ENCODE measurements around the gene RPS6KL1.

The RPS6KL1 gene

DNA sequence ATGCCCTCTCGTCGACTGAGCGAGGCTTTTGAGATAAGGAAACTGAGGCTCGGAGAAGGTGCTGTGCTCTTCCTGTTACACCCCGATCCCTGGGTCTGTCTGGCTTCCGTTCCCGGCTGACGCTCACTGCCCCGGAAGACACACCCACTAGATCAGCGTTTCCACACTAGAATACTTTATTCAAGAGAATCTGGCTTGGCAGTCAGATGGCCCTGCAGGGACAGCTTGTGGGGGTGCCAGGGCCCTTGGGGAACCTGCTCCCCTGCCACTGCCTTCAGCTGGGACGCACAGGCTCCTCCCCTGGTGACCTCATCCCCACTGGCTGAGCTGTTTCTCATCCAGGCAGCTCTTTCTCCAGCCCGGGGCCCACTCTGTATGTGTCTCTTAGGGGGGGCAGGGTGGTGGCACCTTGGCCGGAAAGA lies 18.6 kb upstream of the RPS6KL1 start:
- TF ChIP-seq, protein P1, sequence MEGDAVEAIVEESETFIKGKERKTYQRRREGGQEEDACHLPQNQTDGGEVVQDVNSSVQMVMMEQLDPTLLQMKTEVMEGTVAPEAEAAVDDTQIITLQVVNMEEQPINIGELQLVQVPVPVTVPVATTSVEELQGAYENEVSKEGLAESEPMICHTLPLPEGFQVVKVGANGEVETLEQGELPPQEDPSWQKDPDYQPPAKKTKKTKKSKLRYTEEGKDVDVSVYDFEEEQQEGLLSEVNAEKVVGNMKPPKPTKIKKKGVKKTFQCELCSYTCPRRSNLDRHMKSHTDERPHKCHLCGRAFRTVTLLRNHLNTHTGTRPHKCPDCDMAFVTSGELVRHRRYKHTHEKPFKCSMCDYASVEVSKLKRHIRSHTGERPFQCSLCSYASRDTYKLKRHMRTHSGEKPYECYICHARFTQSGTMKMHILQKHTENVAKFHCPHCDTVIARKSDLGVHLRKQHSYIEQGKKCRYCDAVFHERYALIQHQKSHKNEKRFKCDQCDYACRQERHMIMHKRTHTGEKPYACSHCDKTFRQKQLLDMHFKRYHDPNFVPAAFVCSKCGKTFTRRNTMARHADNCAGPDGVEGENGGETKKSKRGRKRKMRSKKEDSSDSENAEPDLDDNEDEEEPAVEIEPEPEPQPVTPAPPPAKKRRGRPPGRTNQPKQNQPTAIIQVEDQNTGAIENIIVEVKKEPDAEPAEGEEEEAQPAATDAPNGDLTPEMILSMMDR (conservative IDR thresholded peaks at IDR 0.05; ENCODE audit: low read depth, low read length), result no peak
- peak; percentile 58 for DNase-seq (ENCODE audit: low read depth)
- no peak overlapping the region for H3K4me3 ChIP-seq (ENCODE audit: low read depth, low read length)

DNA sequence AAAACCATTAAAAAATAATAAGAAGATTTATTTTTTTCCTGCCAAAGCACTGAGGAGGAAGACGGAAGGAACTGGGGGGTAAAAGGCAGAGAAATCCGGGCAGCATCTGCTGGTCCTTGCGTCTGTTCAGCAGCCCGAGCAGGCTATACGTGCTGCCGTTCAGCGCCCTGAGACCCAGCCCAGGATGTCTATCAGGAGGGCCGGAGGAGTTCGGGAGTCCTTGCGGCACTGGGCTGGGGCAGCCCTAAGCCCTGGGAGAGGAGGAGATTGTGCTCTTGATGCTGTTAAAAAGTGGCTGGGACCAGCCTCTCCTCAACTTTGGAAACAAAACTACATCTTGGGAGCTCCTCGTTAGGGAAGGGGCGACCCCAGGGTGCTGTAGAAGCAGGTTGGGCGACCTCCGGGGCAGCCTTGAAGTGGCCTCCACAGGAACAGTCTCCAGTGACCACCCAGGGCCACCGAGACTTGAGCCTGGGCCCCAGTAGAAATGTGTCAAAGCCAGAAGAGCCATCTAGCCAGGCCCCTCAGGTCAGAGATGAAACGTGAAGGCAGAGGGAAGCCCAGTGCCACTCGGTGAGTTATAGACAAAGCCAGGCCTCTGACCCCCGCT lies 18.0 kb upstream of the RPS6KL1 start:
- TF ChIP-seq, protein P1 (conservative IDR thresholded peaks at IDR 0.05; ENCODE audit: low read depth, low read length), result no peak
- no peak for DNase-seq (ENCODE audit: low read depth)
- H3K4me3 ChIP-seq (ENCODE audit: low read depth, low read length), result no peak overlapping the region

DNA sequence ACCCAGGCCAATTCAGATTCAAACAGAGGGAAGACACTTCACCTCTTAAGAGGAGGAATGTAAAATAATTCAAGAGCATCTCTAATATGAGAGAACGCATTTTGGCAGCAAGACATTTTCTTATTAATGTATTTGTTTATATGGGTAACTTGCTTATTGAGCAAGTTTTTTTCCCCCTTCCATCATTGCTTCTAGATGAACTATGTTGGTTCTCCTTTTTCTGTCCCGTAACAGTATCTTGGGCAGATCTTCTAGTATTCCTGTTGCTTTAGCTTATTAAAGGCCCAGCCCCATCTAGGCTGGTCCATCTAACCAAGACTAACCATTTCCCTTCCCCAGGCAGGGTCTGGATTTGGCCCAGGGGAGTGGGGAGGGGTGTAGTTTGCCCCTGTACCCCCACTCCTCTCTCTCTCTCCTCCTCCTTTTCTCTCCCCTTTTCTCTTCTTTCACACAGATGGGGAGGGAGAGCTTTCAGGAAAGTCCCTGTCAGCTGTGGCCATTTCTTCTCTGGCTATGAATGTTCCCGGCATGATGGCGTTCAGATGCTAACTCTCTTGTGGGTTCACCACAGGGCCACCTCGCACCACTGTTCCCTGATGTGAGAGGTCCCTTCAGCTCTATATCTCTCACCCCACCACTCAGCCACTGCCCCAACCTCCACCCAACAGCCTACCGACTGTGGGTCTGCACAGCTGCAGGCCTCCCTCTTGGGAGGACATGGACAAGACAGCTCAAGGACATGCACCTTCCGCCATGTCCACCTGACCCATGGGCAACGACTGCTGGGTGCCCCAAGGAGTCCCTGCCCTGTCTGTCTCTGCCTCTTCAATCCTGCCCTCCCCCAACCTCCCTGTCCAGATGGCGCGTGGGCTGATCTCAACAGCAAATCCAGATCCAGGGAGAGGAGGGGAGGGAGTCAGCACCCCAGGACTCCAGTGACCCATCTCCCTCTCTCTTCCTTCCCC lies 15.8 kb upstream of the RPS6KL1 start:
- no peak for DNase-seq (ENCODE audit: low read depth)
- H3K4me3 ChIP-seq (ENCODE audit: low read depth, low read length), result no peak overlapping the region
- TF ChIP-seq, protein P1 (conservative IDR thresholded peaks at IDR 0.05; ENCODE audit: low read depth, low read length), result no peak

GRCh38 chr14:74937171-74937570 lies 14.1 kb upstream of the RPS6KL1 start:
- TF ChIP-seq, protein P1 (conservative IDR thresholded peaks at IDR 0.05; ENCODE audit: low read depth, low read length), result no peak
- DNase-seq (ENCODE audit: low read depth), result no peak
- no peak overlapping the region for H3K4me3 ChIP-seq (ENCODE audit: low read depth, low read length)

DNA sequence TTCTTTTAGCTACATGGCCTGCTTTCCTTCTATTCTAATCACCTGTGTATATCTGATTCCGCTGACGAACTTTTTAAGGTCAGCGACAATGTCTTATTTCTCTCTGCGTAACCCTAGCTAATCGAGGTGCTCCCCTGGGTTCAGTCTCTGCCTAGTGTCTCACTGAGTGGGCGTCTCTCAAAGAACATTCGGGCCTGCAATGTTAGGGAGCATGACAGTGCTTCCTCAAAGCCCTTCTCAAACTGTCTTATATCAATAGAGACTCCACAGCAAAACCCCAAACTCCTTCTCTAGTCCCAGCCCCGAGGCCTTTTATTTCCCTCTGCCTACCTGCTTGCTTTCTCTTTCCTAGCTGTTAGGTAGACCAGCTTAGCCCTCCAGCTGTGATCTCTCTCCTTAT lies 13.7 kb upstream of the RPS6KL1 start:
- no peak overlapping the region for H3K4me3 ChIP-seq (ENCODE audit: low read depth, low read length)
- no peak for DNase-seq (ENCODE audit: low read depth)
- TF ChIP-seq, protein P1 (conservative IDR thresholded peaks at IDR 0.05; ENCODE audit: low read depth, low read length), result no peak

GRCh38 chr14:74936151-74936550 lies 13.1 kb upstream of the RPS6KL1 start:
- TF ChIP-seq, protein P1 (conservative IDR thresholded peaks at IDR 0.05; ENCODE audit: low read depth, low read length), result no peak
- no peak overlapping the region for H3K4me3 ChIP-seq (ENCODE audit: low read depth, low read length)
- DNase-seq (ENCODE audit: low read depth), result no peak
